HEK293 (cell line): ENCODE results near the gene CXCL16.
A peak's percentile ranks its signal among the peaks of the same experiment; 100 is the strongest.

ENCODE experiments used
- HOXA7 ChIP-seq: sonication (generic); formaldehyde crosslinking; IDR thresholded peaks from 2 replicates; pipeline ENCODE4 v1.8.1; 2022; ENCODE audit warnings: missing genetic modification reagents, borderline replicate concordance
- HOXC10 ChIP-seq: sonication (generic); formaldehyde crosslinking; IDR thresholded peaks from 2 replicates; pipeline ENCODE4 v1.8.1; 2023; ENCODE audit warnings: mild to moderate bottlenecking, missing genetic modification reagents
- KLF1 ChIP-seq: fragments of 450-650 bp; formaldehyde crosslinking; IDR thresholded peaks from 2 replicates; pipeline ENCODE4 v1.5.1; 2016; ENCODE audit warnings: missing biosample characterization, missing genetic modification characterization
- KLF9 ChIP-seq: fragments of 450-650 bp; formaldehyde crosslinking; IDR thresholded peaks from 2 replicates; pipeline ENCODE4 v1.5.1; 2016; ENCODE audit warnings: missing biosample characterization, missing genetic modification characterization, low read depth
- MZF1 ChIP-seq: fragments of 450-650 bp; formaldehyde crosslinking; IDR thresholded peaks from 2 replicates; pipeline ENCODE4 v1.5.1; 2017; ENCODE audit warnings: missing biosample characterization, missing genetic modification characterization, borderline replicate concordance
- OSR2 ChIP-seq: fragments of 450-650 bp; formaldehyde crosslinking; IDR thresholded peaks from 2 replicates; pipeline ENCODE4 v1.5.1; 2016; ENCODE audit warnings: missing biosample characterization, missing genetic modification characterization
- YY2 ChIP-seq: fragments of 450-650 bp; formaldehyde crosslinking; IDR thresholded peaks from 2 replicates; pipeline ENCODE4 v1.5.1; 2016; ENCODE audit warnings: missing biosample characterization, missing genetic modification characterization
- ZNF274 ChIP-seq, 2 experiments: fragments of 200-500 bp in 1 of 2; fragments of 450-650 bp in 1 of 2; sonication (Bioruptor generic) in 1 of 2; formaldehyde crosslinking in 1 of 2; IDR thresholded peaks; 2 replicates each; pipeline versions ENCODE4 v1.5.1 to v1.6.1; 2014 to 2016; ENCODE audit warnings: borderline replicate concordance in 1 of 2, inconsistent platforms in 1 of 2, low read length in 1 of 2, missing biosample characterization in 1 of 2, missing genetic modification characterization in 1 of 2
- ZNF311 ChIP-seq: fragments of 450-650 bp; formaldehyde crosslinking; IDR thresholded peaks from 2 replicates; pipeline ENCODE4 v1.5.1; 2017; ENCODE audit warnings: missing biosample characterization, missing genetic modification characterization, borderline replicate concordance
- ZNF394 ChIP-seq: fragments of 450-650 bp; formaldehyde crosslinking; IDR thresholded peaks from 2 replicates; pipeline ENCODE4 v1.5.1; 2016; ENCODE audit warnings: missing biosample characterization, missing genetic modification characterization, mild to moderate bottlenecking, moderate library complexity, borderline replicate concordance
- ZNF426 ChIP-seq: fragments of 450-650 bp; formaldehyde crosslinking; IDR thresholded peaks from 2 replicates; pipeline ENCODE4 v1.5.1; 2017; ENCODE audit warnings: missing biosample characterization, missing genetic modification characterization, mild to moderate bottlenecking, inconsistent platforms, moderate library complexity
- ZNF473 ChIP-seq: fragments of 450-650 bp; formaldehyde crosslinking; IDR thresholded peaks from 2 replicates; pipeline ENCODE4 v1.5.1; 2017; ENCODE audit warnings: missing biosample characterization, missing genetic modification characterization
- ZNF571 ChIP-seq: fragments of 450-650 bp; formaldehyde crosslinking; IDR thresholded peaks from 2 replicates; pipeline ENCODE4 v1.5.0; 2017; ENCODE audit warnings: missing biosample characterization, missing genetic modification characterization
- ZNF585B ChIP-seq: fragments of 450-650 bp; formaldehyde crosslinking; IDR thresholded peaks from 2 replicates; pipeline ENCODE4 v1.5.1; 2016; ENCODE audit warnings: missing biosample characterization, missing genetic modification characterization
- ZNF660 ChIP-seq: fragments of 450-650 bp; IDR thresholded peaks from 2 replicates; pipeline ENCODE4 v1.5.1; 2018; ENCODE audit warnings: missing biosample characterization, mild to moderate bottlenecking, missing genetic modification characterization
- ZNF707 ChIP-seq: fragments of 450-650 bp; formaldehyde crosslinking; IDR thresholded peaks from 2 replicates; pipeline ENCODE4 v1.5.1; 2016; ENCODE audit warnings: missing biosample characterization, missing genetic modification characterization
- ZNF768 ChIP-seq: fragments of 450-650 bp; formaldehyde crosslinking; IDR thresholded peaks from 2 replicates; pipeline ENCODE4 v1.5.1; 2018; ENCODE audit warnings: missing biosample characterization, mild to moderate bottlenecking, missing genetic modification characterization
- ZNF837 ChIP-seq: fragments of 450-650 bp; formaldehyde crosslinking; IDR thresholded peaks from 2 replicates; pipeline ENCODE4 v1.5.1; 2016; ENCODE audit warnings: missing biosample characterization, missing genetic modification characterization
- TF ChIP-seq, protein P1 (sequence below): fragments of 450-650 bp; formaldehyde crosslinking; IDR thresholded peaks from 2 replicates; pipeline ENCODE4 v1.5.1; 2016; ENCODE audit warnings: missing biosample characterization, missing genetic modification characterization
- TF ChIP-seq, protein P2 (sequence below): fragments of 450-650 bp; formaldehyde crosslinking; IDR thresholded peaks from 2 replicates; pipeline ENCODE4 v1.5.1; 2016; ENCODE audit warnings: missing biosample characterization, missing genetic modification characterization
- TF ChIP-seq, protein P3 (sequence below): fragments of 450-650 bp; formaldehyde crosslinking; IDR thresholded peaks from 2 replicates; pipeline ENCODE4 v1.5.1; 2016; ENCODE audit warnings: missing biosample characterization, missing genetic modification characterization
- TF ChIP-seq, protein P4 (sequence below): fragments of 450-650 bp; formaldehyde crosslinking; IDR thresholded peaks from 2 replicates; pipeline ENCODE4 v1.5.1; 2017; ENCODE audit warnings: missing biosample characterization, missing genetic modification characterization
- TF ChIP-seq, protein P5 (sequence below): fragments of 450-650 bp; formaldehyde crosslinking; IDR thresholded peaks from 2 replicates; pipeline ENCODE4 v1.5.1; 2016; ENCODE audit warnings: missing biosample characterization, missing genetic modification characterization
- TF ChIP-seq, protein P6 (sequence below): fragments of 450-650 bp; formaldehyde crosslinking; conservative IDR thresholded peaks from 2 replicates; pipeline ENCODE4 v1.5.1; 2016; ENCODE audit warnings: low read depth, missing biosample characterization, missing genetic modification characterization

The CXCL16 gene

DNA sequence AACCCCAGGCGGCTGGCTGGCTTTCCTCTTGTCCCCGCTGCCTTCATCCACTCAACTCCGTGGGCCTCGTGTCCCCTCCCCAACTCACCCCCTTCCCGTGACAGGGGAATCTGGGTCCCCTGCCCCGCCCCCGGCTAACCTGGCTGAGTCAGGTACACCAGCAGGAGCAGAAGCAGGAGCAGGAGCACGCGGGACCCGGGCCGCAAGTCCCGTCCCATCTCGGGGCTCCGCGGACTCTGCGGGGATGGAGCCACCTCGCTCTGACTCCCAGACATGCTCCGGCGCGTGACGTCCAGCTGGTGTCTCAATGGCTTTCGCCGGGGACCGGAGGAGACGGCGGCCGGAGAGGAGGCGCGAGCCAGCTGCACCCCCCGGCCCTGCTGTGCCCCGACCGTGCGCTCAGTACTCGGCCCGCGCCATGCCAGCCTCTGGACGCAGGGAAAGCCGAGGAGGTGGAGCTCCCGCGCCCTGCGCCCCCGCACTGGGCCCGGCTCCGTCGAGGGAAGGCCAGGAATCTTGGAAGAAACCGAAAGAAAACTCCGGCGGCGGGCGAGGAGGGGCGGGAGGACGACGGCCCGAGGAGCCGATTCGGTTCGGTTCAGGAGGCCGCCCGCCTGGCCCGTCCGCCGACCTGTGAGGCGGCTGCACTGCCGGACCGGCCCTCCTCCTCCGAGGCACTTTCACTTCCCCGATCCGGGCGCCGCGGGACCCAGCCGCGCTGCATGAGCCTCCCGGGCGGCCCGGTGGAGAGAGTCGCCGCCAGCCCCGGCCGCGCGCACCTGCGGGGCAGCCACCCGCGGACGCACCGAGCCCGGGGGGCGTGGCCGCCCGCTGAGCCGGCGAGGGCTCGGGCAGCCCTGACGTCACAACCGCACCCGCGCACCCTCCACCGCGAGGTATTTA is at the start of gene CXCL16, which contains the start of gene ZMYND15 (continued):
- TF ChIP-seq, protein P1, sequence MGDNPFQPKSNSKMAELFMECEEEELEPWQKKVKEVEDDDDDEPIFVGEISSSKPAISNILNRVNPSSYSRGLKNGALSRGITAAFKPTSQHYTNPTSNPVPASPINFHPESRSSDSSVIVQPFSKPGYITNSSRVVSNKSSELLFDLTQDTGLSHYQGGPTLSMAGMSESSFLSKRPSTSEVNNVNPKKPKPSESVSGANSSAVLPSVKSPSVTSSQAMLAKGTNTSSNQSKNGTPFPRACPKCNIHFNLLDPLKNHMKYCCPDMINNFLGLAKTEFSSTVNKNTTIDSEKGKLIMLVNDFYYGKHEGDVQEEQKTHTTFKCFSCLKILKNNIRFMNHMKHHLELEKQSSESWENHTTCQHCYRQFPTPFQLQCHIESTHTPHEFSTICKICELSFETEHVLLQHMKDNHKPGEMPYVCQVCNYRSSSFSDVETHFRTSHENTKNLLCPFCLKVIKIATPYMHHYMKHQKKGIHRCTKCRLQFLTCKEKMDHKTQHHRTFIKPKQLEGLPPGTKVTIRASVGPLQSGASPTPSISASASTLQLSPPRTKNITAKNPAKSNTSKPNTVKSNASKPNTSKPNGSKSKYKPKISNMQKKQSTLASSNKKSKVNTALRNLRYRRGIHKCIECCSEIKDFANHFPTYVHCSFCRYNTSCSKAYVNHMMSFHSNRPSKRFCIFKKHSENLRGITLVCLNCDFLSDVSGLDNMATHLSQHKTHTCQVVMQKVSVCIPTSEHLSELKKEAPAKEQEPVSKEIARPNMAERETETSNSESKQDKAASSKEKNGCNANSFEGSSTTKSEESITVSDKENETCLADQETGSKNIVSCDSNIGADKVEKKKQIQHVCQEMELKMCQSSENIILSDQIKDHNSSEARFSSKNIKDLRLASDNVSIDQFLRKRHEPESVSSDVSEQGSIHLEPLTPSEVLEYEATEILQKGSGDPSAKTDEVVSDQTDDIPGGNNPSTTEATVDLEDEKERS, result no peak
- TF ChIP-seq ZNF311 (tag by site-specific recombination) (no peak), ZNF473 (no peak), ZNF660 (no peak), ZNF768 (tag by site-specific recombination) (no peak), ZNF571 (tag by site-specific recombination) (no peak), KLF9 (no peak), ZNF585B (tag by site-specific recombination) (no peak), HOXC10 (no peak), ZNF707 (no peak), YY2 (tag by site-specific recombination) (no peak), ZNF426 (tag by site-specific recombination) (no peak), ZNF837 (no peak), HOXA7 (CRISPR knock-in tag) (no peak), OSR2 (tag by site-specific recombination) (peak; percentile 28; the same call in 1 of the 2 replicates), ZNF274 (IDR thresholded peaks at IDR 0.05; ENCODE audit: low read length) (no peak), ZNF274 (tag by site-specific recombination; IDR thresholded peaks at IDR 0.05; ENCODE audit: borderline replicate concordance) (no peak), KLF1 (tag by site-specific recombination) (no peak), ZNF394 (tag by site-specific recombination) (no peak), MZF1 (tag by site-specific recombination) (no peak)
- TF ChIP-seq, protein P2, sequence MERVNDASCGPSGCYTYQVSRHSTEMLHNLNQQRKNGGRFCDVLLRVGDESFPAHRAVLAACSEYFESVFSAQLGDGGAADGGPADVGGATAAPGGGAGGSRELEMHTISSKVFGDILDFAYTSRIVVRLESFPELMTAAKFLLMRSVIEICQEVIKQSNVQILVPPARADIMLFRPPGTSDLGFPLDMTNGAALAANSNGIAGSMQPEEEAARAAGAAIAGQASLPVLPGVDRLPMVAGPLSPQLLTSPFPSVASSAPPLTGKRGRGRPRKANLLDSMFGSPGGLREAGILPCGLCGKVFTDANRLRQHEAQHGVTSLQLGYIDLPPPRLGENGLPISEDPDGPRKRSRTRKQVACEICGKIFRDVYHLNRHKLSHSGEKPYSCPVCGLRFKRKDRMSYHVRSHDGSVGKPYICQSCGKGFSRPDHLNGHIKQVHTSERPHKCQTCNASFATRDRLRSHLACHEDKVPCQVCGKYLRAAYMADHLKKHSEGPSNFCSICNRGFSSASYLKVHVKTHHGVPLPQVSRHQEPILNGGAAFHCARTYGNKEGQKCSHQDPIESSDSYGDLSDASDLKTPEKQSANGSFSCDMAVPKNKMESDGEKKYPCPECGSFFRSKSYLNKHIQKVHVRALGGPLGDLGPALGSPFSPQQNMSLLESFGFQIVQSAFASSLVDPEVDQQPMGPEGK, result peak; percentile 42
- TF ChIP-seq, protein P3, sequence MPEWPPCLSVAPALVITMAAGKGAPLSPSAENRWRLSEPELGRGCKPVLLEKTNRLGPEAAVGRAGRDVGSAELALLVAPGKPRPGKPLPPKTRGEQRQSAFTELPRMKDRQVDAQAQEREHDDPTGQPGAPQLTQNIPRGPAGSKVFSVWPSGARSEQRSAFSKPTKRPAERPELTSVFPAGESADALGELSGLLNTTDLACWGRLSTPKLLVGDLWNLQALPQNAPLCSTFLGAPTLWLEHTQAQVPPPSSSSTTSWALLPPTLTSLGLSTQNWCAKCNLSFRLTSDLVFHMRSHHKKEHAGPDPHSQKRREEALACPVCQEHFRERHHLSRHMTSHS (tag by site-specific recombination), result no peak
- TF ChIP-seq, protein P4, sequence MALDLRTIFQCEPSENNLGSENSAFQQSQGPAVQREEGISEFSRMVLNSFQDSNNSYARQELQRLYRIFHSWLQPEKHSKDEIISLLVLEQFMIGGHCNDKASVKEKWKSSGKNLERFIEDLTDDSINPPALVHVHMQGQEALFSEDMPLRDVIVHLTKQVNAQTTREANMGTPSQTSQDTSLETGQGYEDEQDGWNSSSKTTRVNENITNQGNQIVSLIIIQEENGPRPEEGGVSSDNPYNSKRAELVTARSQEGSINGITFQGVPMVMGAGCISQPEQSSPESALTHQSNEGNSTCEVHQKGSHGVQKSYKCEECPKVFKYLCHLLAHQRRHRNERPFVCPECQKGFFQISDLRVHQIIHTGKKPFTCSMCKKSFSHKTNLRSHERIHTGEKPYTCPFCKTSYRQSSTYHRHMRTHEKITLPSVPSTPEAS (tag by site-specific recombination), result no peak
- TF ChIP-seq, protein P5, sequence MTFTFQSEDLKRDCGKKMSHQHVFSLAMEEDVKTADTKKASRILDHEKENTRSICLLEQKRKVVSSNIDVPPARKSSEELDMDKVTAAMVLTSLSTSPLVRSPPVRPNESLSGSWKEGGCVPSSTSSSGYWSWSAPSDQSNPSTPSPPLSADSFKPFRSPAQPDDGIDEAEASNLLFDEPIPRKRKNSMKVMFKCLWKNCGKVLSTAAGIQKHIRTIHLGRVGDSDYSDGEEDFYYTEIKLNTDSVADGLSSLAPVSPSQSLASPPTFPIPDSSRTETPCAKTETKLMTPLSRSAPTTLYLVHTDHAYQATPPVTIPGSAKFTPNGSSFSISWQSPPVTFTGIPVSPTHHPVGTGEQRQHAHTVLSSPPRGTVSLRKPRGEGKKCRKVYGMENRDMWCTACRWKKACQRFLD (tag by site-specific recombination), result no peak
- TF ChIP-seq, protein P6, sequence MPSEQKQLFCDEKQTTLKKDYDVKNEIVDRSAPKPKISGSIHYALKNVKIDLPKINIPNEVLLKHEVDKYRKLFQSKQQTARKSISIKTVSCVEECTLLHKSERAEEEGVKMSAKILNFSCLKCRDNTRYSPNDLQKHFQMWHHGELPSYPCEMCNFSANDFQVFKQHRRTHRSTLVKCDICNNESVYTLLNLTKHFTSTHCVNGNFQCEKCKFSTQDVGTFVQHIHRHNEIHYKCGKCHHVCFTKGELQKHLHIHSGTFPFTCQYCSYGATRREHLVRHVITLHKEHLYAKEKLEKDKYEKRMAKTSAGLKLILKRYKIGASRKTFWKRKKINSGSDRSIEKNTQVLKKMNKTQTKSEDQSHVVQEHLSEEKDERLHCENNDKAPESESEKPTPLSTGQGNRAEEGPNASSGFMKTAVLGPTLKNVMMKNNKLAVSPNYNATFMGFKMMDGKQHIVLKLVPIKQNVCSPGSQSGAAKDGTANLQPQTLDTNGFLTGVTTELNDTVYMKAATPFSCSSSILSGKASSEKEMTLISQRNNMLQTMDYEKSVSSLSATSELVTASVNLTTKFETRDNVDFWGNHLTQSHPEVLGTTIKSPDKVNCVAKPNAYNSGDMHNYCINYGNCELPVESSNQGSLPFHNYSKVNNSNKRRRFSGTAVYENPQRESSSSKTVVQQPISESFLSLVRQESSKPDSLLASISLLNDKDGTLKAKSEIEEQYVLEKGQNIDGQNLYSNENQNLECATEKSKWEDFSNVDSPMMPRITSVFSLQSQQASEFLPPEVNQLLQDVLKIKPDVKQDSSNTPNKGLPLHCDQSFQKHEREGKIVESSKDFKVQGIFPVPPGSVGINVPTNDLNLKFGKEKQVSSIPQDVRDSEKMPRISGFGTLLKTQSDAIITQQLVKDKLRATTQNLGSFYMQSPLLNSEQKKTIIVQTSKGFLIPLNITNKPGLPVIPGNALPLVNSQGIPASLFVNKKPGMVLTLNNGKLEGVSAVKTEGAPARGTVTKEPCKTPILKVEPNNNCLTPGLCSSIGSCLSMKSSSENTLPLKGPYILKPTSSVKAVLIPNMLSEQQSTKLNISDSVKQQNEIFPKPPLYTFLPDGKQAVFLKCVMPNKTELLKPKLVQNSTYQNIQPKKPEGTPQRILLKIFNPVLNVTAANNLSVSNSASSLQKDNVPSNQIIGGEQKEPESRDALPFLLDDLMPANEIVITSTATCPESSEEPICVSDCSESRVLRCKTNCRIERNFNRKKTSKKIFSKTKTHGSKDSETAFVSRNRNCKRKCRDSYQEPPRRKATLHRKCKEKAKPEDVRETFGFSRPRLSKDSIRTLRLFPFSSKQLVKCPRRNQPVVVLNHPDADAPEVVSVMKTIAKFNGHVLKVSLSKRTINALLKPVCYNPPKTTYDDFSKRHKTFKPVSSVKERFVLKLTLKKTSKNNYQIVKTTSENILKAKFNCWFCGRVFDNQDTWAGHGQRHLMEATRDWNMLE (tag by site-specific recombination), result no peak
